Rectal smooth muscle tissue (tissue), 1 donor: ENCODE data around the gene DNAJC1.

Experiments used
- H3K27ac ChIP-seq: one replicate; pipeline ENCODE4 v1.7.0; 2013; ENCODE audit warnings: low read depth, low read length, inconsistent platforms
- H3K27me3 ChIP-seq: one replicate; pipeline ENCODE4 v1.7.0; 2013; ENCODE audit warnings: low read length; ENCODE audit not compliant: control insufficient read depth, insufficient read depth
- H3K36me3 ChIP-seq: one replicate; pipeline ENCODE4 v1.7.0; 2013; ENCODE audit warnings: low read length; ENCODE audit not compliant: control insufficient read depth, insufficient read depth
- H3K4me1 ChIP-seq: one replicate; pipeline ENCODE4 v1.7.0; 2013; ENCODE audit warnings: low read length; ENCODE audit not compliant: control insufficient read depth, insufficient read depth
- H3K4me3 ChIP-seq: one replicate; pipeline ENCODE4 v1.7.0; 2013; ENCODE audit warnings: low read length
- H3K9ac ChIP-seq: one replicate; pipeline ENCODE4 v1.7.0; 2013; ENCODE audit warnings: low read length

DNAJC1 gene

DNA sequence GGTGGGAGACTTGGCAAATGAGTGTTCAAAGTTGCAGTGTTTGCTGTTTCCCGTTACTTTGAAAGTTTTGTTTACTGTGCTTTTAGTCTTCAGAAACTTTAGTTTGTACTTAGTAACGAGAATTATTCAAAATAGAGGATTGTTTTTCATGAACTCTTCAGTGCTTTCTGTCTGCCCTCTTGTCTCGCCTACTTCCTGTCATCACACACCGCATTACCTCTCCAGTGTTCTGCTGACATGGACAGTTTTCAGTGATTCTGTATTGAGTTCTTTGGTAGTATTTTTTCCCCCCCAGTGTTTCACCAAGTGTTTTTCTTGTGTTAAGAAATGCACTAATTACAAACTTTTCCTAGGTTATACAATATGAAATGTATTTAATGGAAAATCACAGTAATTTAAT lies 262.5 kb downstream of the DNAJC1 start:
- Histone ChIP-seq H3K27me3 (no peaks in the 10 kb centered on the region), H3K27ac (no peak overlapping the region), H3K9ac (no peak overlapping the region), H3K4me3 (no peak overlapping the region), H3K36me3 (peaks cover 17% of the 10 kb centered on the region), H3K4me1 (no peaks in the 10 kb centered on the region)

DNA sequence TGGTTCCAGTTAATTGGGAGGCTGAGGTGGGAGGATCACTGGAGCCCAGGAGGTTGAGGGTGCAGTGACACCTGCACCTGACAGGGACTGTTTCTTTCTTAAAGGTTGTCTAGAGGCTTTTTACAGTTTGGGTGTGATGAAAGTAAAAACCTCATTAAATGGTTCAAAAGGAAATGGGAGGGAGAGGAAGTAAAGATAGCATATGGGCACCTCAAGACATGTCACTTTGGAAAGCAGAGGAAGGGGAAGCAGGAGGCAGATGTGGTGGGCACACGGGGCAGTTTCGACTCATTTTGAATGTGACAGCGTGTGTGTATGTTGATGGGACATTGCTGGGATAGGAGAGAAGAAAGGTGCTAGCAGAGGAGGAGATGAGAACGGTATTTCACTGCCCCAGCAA lies 266.4 kb downstream of the DNAJC1 start:
- no peaks in the 10 kb centered on the region for H3K4me1 ChIP-seq
- no peak overlapping the region for H3K9ac ChIP-seq
- H3K36me3 ChIP-seq = peaks cover 9% of the 10 kb centered on the region
- no peak overlapping the region for H3K27ac ChIP-seq
- no peak overlapping the region for H3K4me3 ChIP-seq
- no peaks in the 10 kb centered on the region for H3K27me3 ChIP-seq

DNA sequence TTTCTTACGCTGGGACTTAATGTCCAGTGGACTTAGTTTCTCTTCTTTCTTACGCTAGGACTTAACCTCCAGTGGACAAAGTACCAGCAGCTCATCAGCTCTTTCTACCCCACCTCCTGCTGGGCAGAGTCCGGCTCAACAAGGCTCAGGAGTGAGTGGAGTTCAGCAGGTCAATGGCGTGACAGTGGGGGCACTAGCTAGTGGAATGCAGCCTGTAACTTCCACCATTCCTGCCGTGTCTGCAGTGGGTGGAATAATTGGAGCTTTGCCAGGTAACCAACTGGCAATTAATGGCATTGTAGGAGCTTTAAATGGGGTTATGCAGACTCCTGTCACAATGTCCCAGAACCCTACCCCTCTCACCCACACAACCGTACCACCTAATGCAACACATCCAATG lies 269.8 kb downstream of the DNAJC1 start:
- Histone ChIP-seq H3K4me3 (no peak overlapping the region), H3K27me3 (no peaks in the 10 kb centered on the region), H3K4me1 (no peaks in the 10 kb centered on the region), H3K27ac (no peak overlapping the region), H3K9ac (no peak overlapping the region), H3K36me3 (peaks cover 3% of the 10 kb centered on the region)

DNA sequence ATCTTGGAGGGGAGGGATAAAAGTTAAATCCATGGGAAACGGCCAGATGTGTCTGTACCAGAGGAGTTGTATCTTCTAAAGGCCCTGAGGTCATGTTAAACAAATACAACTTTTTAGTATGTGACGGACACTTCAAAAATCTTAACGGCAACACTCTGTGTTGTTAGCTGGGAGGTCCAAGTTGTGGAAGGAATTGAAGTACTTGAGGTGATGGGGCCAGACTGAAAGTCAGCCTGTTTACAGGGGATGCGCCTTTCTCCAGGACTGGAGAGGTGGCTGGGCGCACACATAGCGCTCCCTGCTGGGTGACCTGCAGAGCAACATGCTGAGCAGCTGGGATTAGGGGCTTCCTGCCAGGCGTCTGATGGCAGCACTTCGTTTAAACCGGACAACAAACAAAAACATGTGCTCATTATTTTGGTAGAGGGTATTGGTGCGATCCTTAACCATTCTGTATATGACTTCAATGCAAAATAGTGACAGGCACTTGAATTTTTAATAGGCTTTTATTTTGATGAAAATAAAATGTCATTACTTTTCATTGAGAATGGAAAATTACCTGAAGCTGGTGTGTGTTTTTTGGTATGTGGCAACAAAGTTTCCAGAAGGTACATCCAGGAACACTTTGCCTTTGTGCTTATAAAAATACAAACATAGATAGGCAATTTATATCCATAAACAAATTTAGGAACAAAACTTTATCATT lies 271.3 kb downstream of the DNAJC1 start:
- Histone ChIP-seq H3K27ac (no peak overlapping the region), H3K27me3 (no peaks in the 10 kb centered on the region), H3K4me1 (no peaks in the 10 kb centered on the region), H3K36me3 (peaks cover 3% of the 10 kb centered on the region), H3K9ac (no peak overlapping the region), H3K4me3 (no peak overlapping the region)

DNA sequence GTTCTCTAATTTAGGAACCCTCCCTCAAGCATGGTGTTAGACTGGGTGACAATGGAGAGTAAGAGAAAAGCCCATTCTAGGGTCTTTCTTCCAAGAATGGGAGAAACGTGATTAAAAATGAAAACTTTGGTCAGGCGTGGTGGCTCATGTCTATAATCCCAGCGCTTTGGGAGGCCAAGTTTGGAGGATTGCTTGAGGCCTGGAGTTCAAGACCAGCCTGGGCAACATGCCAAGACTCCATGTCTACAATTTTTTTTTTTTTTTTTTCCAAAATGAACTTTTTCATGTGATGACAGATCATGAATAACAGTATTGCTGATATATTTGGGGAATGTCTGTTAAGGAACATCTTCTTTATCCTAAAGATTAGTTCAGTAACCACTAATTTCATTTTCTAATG lies 274.9 kb downstream of the DNAJC1 start:
- H3K36me3 ChIP-seq = peaks cover 2% of the 10 kb centered on the region
- H3K27me3 ChIP-seq = no peaks in the 10 kb centered on the region
- H3K4me1 ChIP-seq = peaks cover 15% of the 10 kb centered on the region
- no peak overlapping the region for H3K27ac ChIP-seq
- no peak overlapping the region for H3K4me3 ChIP-seq
- no peak overlapping the region for H3K9ac ChIP-seq

DNA sequence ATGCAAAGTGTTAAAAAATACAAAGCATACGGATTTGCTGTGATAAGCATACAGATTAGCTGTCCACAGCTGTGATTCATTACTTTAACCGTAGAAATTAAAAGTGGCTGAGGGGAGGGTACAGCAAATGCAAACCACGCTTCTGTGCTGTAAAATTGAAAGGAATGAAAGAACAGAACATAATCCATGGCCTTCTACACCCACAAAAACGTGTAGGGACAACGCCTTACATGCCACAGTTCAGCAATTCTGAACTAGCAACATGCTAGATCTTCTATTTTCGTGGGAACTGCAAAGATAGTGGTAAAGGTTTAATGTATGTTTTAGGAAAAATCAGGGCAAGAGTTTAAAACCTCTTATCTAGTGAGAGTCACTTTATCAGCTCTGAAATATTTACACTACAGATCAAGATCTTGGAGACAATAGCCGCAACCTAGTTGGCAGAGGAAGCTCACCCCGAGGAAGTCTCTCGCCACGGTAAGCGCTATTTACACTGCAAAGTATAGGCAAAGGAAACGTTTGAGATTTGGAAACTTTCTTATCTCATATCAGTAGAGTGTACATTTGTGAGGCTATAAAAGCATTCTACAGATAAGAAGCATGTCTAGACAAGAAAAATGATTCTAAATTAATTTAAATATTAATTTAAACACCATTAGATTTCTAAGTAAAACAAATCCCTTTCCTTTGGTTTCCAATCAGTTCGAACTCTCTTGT lies 275.9 kb downstream of the DNAJC1 start:
- no peak overlapping the region for H3K4me3 ChIP-seq
- no peak overlapping the region for H3K9ac ChIP-seq
- H3K27ac ChIP-seq = no peak overlapping the region
- H3K36me3 ChIP-seq = peaks cover 2% of the 10 kb centered on the region
- peaks cover 15% of the 10 kb centered on the region for H3K4me1 ChIP-seq
- no peaks in the 10 kb centered on the region for H3K27me3 ChIP-seq

DNA sequence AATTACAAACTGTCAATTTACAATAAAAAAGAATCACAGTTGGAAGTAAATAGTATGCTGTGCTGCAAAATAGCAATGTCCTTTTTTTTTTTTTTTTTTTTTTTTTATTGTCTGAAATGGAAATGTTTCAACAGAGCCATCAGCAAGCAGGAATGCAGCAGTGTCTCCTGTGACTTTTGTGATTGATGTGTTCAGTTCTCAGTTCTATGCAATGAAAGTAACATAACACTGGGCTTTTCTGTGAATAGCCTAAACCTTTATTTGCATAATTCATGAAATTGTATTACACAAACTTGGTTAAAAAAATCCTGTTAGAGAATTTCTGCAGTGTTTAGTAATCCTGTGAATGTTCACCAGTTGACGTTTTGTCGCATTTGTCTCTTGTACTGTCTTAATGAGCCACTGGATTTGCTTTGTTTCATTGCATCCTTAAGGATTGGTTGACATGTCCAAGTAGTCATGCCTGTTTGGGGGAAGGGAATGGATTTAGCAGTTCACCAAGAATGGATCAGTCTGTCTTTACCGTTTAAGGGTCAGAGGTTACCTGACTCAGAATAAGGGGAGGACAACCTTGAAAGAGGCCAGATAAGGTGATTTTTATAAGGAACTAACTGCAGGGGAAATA lies 276.8 kb downstream of the DNAJC1 start:
- peaks cover 2% of the 10 kb centered on the region for H3K36me3 ChIP-seq
- peaks cover 15% of the 10 kb centered on the region for H3K4me1 ChIP-seq
- no peak overlapping the region for H3K9ac ChIP-seq
- H3K4me3 ChIP-seq = no peak overlapping the region
- H3K27me3 ChIP-seq = no peaks in the 10 kb centered on the region
- H3K27ac ChIP-seq = no peak overlapping the region

DNA sequence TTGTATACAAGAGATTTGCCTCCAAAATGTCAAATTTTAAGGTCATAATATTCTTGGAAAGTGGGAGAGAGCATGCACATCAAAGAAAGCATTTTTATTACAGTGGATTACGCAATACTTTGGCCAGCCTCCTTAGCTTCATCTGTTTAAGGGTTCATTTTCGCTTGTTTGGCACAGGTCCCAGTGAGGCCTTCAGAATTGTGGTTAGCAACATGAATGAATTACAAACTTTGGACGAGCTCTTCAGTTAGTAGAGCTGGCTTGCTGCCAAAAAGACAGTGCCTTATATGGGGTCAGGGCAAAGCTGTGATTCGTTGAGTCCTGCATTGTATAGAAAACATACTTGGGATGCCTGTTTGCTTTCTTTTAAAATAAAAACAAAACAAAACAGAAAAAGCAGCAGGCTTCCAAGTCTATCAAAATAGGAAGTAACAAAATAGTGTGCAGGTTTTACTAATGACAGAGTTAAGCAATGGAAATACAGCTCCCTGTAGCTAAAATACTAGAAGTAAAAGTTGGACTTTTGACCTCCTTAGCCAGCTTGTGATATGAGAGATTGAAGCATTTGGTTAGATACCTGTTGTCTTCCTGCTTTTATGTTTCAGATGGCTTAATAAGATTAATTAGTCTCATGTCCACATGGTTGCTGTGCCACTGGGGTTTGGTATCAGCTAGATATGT lies 278.7 kb downstream of the DNAJC1 start:
- Histone ChIP-seq H3K36me3 (peaks cover 2% of the 10 kb centered on the region), H3K9ac (no peak overlapping the region), H3K27ac (no peak overlapping the region), H3K4me1 (peaks cover 15% of the 10 kb centered on the region), H3K27me3 (no peaks in the 10 kb centered on the region), H3K4me3 (no peak overlapping the region)

DNA sequence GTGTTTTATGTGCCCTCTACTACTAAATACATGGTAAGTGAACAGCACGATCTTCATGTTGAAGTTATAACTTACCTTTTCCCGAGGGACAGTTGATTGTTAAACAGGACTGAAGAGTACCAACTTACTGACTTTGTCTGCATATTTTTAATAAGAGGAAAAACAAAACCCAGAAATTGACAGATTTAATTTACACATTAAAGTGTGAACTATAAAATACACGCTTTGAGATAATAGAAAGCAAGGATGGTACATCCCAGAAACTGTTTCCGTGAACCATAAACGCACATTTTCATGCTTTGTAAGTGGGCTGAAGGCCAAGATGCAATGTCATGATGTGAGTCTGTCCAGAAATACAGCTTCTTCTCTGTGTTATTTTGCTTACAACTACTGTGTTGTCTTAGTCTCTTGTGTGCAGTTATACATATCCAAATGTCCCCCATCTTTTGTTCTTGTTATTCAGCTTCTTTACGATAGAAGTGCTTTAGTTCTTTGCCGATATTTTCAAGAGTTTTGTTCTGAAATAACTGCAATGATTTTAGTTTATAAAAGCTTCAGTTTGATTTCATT lies 279.4 kb downstream of the DNAJC1 start:
- H3K27ac ChIP-seq = no peak overlapping the region
- peaks cover 15% of the 10 kb centered on the region for H3K4me1 ChIP-seq
- peaks cover 2% of the 10 kb centered on the region for H3K36me3 ChIP-seq
- H3K4me3 ChIP-seq = no peak overlapping the region
- no peaks in the 10 kb centered on the region for H3K27me3 ChIP-seq
- H3K9ac ChIP-seq = no peak overlapping the region

DNA sequence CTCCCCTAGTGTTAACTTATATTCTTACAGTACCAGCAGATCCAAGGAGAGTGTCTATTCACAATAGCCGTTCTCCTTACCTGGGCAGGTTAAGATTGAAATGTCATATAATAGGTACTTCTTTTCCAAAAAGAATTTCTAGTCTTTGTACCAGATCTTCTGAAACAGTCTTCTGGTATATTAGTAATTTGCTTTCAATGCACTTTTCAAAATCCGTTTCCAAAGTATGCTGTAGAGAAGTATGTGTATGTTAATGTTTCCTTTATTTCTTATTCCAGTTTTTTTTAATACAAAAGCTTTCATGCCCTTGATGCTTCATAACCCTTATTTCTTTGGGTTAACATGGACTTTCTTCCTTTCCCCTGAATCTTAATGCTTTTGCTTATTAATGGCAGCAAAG lies 281.3 kb downstream of the DNAJC1 start:
- H3K27me3 ChIP-seq = no peaks in the 10 kb centered on the region
- H3K4me3 ChIP-seq = no peak overlapping the region
- peaks cover 15% of the 10 kb centered on the region for H3K4me1 ChIP-seq

DNA sequence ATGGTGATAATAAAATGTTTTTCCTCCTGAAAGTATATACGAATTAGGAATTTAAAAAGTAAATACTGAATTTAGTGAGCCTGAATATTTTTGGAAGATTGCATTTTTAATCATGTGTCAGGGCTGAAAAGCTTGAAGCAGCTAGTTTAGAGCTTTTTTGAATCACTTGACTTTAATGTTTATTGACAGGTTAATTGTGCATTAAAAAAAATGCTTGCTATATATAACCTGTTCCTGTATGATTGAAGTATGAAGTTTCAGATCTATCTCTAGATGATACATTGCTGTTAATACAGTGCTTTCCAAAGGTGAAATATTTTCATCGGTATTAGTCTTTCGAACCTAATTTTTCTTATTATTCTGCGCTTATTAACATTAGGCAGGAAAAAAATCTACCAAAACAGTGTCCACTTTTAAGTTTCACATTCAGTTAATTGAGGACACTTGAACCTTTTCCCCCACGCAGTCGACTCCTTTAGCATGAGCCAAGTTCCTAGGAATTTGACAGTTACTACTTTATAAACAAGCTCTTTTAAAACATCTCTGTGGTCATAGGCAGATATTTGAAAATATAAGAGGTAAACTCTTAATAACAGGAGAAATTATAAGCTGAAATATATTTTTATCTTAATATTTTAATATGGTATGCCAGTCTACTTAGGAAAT lies 282.4 kb downstream of the DNAJC1 start:
- H3K27me3 ChIP-seq = no peaks in the 10 kb centered on the region
- no peaks in the 10 kb centered on the region for H3K36me3 ChIP-seq
- H3K4me1 ChIP-seq = peaks cover 15% of the 10 kb centered on the region

More for the DNA sequence above, 281.3 kb downstream of the DNAJC1 start:
- Histone ChIP-seq H3K36me3 (peaks cover 2% of the 10 kb centered on the region), H3K27ac (no peak overlapping the region), H3K9ac (no peak overlapping the region)

DNA sequence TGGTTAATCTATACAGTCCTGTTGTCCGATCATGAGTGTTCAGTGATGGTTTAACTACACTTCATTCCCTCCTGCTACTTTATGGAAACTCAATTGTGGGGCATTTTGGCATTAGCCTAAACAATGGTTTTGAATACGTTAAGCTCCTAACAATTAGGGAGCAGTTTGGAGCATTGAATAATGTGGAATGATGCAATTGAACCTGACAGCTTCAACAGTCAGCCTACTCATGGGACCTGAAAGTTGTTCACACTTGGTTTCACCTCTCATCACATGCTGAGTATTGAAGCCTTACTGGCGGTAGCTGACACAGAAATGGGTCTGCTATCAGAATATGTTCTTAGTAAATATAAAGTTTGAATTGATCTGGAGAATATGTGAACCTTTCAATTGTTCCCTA lies 283.4 kb downstream of the DNAJC1 start:
- no peaks in the 10 kb centered on the region for H3K27me3 ChIP-seq
- no peak overlapping the region for H3K9ac ChIP-seq
- no peak overlapping the region for H3K27ac ChIP-seq
- no peaks in the 10 kb centered on the region for H3K36me3 ChIP-seq
- H3K4me3 ChIP-seq = no peak overlapping the region
- H3K4me1 ChIP-seq = peaks cover 12% of the 10 kb centered on the region

More for the DNA sequence above, 282.4 kb downstream of the DNAJC1 start:
- Histone ChIP-seq H3K27ac (no peak overlapping the region), H3K9ac (no peak overlapping the region), H3K4me3 (no peak overlapping the region)
